Left renal cortex interstitium (tissue), 4 donors: ENCODE measurements around the gene GNB1. TPM values are rescaled to one million over a fixed set of nuclear protein-coding genes. Genes with fewer than 3 reads are reported as not detected.
"Not testable (repeated sequence)": the region's sequence is repeated elsewhere in the genome, so short reads cannot be mapped to it uniquely, and the experiment has no call there.

Source experiments
- DNase-seq, 4 donors: peaks; one replicate each; pipeline ENCODE4 v3.0.0-alpha.2; 2013; ENCODE audit warnings: low read depth in 4 of 4, low spot score in 2 of 4, missing footprints in 1 of 4
- polyA plus RNA-seq, 4 donors: library from polyadenylated mRNA; unstranded; fragments of 120-200 nt; gene quantifications; one replicate each; pipeline ENCODE4 v1.2.1, GENCODE V29; 2013; ENCODE audit not compliant: insufficient read length in 4 of 4

The GNB1 gene
- polyA plus RNA-seq, 4 donors, result 261 to 315 (median 282) TPM

DNA sequence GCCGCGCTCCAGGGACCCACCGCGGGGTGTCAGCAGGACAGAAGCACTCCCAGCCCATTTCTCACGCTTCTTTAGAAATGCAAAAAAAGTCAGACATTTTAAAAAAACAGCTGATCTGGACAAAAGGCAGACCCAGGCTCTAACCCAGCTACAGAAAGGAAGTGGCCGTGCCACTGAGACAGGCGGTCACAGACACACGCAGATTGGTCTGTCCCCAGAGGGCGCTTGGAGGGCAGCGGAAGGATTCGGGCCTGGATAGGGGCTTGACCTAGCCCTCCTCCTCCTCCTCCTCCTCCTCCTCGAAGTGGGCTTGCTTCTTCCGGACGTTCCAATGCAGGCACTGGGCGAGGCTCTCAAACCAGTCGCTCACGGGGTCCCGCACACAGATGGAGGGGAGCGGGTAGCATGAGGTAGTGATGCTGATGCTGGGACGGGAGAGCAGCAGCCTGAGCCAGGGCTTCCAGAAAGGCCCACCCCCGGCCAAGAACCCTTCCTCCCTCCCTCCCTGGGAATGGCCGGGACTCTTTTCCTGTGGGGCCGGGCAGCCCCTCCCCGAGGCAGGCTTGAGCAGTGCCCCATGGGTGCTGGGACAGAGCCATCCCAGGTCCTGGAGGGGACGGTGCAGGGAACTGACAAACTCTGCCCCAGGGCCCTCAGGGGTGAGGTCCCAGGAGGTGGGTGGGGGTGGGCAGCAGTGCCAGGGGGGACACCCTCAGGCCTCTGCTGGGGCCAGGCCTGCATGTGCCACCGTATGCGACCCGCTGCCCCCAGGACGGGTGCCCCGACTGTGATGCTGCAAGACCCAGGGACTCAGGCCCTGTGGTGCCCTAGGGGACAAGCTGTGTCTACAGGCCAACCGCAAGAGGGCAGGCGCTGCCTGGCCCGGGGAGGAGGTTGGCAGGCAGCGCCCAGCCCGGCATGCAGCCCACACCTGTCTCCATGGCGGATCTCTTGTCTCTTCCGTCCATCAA lies 138.0 kb downstream of the GNB1 start:
- no peak for DNase-seq

DNA sequence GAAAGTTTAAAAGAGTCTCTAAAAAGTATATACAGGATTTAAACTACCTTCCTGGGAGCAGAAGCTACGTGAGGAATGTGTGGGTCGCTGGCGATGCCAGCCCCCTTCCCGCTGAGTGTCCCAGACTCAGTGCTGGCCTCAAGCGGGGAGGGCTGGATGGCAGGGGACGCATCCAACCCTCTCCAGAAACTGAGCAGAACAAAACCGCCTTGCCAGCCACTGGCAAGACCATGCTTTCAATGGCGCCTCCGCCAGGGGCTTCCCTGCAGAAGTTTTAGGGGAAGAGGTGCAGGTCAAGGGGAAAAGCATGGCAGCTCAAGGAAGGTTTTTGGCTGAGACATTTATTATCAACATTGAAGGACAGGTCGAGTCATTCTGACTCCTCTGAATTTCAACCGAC lies 138.7 kb downstream of the GNB1 start:
- DNase-seq, result no peak

DNA sequence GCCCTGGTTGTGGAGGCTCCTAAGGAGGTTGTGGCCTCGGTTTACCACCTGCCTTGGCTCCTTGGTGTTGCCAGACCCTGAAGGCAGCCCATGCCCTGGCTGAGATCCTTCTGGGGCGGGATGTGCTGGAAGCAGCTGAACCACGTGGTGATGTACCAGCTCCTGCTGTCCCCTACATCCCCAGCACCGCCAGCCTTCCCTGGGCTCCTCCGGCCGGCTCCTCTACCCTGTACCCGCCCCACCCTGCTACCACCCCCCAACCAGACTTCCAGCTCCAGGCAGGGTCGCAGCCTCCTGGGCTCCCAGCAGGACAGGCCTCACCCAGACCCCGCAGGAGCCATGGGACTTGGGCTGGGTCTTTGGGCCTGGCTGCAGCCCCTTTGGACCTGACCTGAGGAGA lies 140.9 kb downstream of the GNB1 start:
- not testable (repeated sequence) for DNase-seq

DNA sequence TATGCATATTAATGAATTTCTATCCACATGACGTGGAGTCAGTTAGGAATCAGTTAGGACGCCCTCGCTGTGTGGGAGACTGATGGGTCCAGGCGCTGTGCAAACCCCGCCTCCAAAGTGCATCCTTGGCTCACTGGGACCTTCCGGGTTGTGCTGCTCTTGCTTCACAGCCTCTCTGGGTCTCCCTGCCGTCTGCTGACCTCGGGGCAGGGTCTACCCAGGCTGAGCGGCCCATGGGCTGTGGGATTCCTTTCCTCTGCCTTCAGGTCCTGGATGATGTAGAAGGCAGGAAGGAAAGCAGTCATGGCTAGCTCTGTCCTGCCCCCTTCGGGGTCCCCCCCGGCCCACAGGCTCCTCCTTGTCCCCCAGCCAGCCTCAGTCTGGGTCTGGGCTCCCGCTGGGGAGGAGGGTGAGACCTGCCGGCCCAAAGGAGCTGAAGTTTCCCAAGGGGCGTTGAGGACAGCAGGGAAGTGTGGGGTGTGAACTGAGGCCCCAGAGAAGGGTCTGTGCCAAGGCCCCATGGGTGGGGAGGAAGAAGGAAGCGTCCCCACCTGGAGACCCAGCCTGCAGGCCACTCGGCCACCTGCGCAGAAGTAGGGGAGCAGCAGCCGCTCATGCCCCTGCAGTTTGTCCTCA lies 142.1 kb downstream of the GNB1 start:
- DNase-seq, result no peak

DNA sequence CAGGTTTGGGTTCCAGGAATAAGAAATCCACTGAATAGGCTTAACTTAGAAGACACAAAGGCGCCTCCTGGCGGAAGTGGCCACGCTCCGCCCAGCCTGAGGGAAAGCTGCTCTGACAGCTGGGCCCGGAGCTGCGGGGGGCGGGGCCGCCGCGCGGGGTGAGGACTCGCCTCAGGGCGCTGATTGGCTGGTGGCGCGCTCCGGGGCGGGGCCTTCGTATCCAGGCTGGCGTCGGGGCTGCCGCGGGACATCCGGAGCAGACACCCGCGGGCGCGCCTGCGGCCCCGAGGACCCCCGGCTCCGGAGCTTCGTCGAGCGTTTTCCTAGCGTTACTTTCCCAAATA lies 144.3 kb downstream of the GNB1 start:
- not testable (repeated sequence) for DNase-seq

DNA sequence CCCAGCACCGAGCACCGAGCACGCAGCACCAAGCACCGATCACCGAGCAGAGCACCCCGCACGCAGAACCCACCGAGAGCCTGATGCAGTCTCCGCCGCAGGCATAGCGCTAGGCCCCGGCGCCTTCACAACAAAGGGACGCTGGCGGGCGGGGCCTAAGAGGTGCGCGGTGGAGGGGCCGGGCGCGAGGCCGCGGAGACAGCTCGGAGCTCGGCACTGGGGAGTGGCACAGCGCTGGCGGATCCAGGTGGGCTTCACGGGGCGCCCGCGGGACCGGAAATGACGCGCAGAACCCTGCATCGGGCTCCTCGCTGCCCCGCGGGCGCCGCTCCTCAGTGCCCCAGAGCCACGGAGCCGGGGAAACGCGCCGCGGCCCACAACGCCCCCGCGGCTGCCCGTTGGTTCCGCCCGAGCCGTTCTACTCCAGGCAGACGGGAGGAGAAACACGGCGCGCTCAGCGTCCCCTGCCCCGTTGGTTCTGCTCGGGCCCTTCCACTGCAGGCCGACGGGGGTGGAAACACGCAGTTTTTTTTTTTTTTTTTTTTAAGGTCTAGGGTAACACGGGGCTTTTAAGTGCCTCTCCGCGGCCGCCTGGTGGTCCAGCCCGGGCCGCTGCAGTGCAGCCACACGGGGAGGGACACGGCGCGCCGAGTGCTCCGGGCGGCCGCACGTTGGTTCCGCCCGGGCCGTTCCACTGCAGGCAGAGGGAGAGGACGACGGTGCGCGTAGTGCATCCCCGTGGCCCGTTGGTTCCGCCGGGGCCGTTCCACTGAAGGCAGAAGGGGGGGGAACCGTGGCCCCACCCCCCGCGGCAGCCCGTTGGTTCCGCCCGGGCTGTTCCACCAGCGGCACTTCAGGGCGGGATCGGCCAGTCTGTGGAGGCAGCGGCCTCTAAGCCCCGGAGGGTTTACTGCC lies 145.0 kb downstream of the GNB1 start:
- DNase-seq, result peak in 3 of 4 donors; percentile 13 to 72 (median 52)

DNA sequence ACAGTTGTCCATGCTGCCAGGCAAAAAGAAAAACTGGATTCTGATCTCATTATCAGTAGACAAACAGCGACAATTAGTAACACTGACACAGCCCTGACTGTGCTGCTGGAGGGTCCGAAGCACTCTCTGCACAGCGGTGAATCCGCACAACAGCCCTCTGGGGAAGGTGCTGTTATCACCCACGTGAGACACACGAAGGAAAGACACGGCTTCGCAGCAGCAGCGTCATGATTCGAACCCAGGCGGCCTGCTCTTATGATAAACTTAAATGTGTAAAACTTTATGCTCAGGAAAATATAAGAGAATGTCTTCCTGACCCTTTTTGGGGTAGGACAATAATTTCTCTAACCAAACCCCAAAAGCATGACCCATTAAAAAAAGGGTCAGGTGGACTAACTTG lies 148.4 kb downstream of the GNB1 start:
- DNase-seq, result not testable (repeated sequence)

DNA sequence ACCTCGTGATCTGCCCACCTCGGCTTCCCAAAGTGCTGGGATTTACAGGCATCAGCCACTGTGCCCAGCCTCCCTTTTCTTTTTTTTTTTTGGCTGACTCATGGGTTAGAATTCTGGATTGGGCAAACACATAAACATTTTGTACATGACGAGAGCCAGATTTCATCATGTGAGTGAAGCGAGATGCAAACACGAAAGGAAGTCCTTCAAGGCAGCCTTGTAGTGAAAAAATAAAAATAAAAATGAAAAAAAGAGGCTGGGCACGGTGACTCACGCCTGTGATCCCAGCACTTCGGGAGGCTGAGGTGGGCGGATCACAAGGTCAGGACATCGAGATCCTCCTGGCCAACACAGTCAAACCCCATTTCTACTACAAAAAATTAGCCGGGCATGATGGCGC lies 149.9 kb downstream of the GNB1 start:
- DNase-seq, result not testable (repeated sequence)

DNA sequence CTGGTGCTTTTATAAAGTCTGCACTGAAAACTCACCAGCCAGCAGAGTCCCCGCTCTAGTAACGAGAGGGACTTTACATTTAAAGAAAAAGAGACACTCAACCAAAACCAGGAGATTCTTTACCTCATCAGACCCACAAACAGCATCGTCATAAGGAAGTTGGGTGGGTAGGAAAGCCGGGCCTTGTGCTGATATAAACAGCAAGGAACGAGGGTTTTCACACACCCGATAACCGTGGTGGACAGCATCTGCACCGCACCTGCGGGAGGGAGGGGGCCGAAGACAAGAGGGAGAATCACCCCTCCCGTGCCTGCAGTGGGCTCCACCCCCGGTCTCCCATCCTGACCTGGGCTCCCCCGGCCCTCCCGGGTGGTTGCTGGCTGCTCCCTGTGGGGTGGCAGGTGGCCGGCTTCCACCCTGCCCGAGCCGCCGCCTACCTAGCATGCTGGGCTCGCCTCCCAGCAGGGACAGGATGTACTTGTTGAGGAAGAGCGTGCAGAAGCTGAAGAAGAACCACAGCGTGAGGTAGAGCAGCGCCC lies 152.0 kb downstream of the GNB1 start:
- DNase-seq, result not testable (repeated sequence)

DNA sequence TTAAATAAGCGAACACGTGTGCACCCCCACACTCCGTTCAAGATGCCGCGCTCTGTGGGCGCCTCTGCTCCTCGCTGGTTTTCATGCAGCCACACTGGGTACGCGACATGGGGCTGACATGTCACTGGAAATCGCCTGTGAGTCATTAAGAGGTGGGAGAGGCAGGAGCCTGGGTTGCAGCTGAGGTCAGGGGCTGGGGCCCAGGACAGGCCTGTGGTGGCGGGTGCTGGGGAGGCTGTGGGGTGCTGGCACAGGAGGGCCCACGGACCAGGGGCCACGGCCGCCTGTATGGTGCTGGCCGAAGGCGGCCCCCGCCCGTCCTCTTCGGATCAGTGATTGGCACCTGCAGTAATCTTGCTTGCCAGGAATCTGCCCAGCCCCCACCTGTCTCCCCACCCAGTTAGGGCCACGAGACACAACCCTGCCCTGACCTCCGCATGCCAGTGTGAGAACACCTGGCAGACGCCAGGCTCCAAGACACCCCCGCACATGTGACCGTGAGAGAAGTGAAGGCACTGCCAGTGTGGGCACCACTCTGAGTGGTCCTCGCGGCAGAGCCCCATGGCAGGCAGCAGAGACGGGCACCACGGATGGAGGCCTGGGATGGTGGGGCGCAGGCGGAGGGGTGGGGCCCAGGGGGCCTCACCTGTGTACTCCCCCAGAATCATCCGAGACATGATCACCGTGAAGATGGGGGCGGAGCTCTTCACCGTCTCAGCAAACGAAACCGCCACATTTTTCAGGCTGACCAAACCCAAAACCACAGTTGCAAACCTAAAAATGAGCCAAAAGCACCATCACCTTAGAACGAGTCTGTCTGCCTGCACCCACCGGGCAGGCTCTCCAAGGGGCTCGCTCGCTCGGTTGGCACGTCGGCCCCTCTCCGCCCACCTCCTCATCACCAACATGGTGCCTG lies 153.0 kb downstream of the GNB1 start:
- DNase-seq, result not testable (repeated sequence)

Other genes with a start within 250 kb of the GNB1 start
- gene CDK11B, start 232.1 kb downstream of the GNB1 start, polyA plus RNA-seq, result 10 to 100 TPM; 36.8 to 47.7 (median 42.4) TPM
- 100 to 1,000 TPM in 1 of 4 donors, 10 to 100 TPM in 3; 56.5 to 111 (median 82.2) TPM for gene SLC35E2B, start 198.3 kb downstream of the GNB1 start, polyA plus RNA-seq
- 10 to 100 TPM; 22.8 to 42.1 (median 32.4) TPM for gene CDK11A, start 166.7 kb downstream of the GNB1 start, polyA plus RNA-seq
- 10 to 100 TPM; 40.8 to 62.0 (median 50.9) TPM for gene NADK, start 112.6 kb downstream of the GNB1 start, polyA plus RNA-seq
- gene CALML6, start 24.2 kb upstream of the GNB1 start, polyA plus RNA-seq, result 1 to 10 TPM in 2 of 4 donors, under 1 TPM in 2; 0.27 to 1.4 (median 0.70) TPM
- 1 to 10 TPM in 3 of 4 donors, under 1 TPM in 1; 0.85 to 2.8 (median 1.5) TPM for gene TMEM52, start 28.2 kb upstream of the GNB1 start, polyA plus RNA-seq
- under 1 TPM; 0.45 to 0.68 (median 0.58) TPM for gene CFAP74, start 112.7 kb upstream of the GNB1 start, polyA plus RNA-seq
- gene GABRD, start 128.3 kb upstream of the GNB1 start, polyA plus RNA-seq, result 1 to 10 TPM; 1.4 to 2.2 (median 1.8) TPM
- gene PRKCZ, start 159.3 kb upstream of the GNB1 start, polyA plus RNA-seq, result 10 to 100 TPM; 28.9 to 36.1 (median 33.0) TPM